Measurements from ENCODE around the gene LASP1NB.
A peak's percentile ranks its signal among the peaks of the same experiment; 100 is the strongest.

The LASP1NB gene

DNA sequence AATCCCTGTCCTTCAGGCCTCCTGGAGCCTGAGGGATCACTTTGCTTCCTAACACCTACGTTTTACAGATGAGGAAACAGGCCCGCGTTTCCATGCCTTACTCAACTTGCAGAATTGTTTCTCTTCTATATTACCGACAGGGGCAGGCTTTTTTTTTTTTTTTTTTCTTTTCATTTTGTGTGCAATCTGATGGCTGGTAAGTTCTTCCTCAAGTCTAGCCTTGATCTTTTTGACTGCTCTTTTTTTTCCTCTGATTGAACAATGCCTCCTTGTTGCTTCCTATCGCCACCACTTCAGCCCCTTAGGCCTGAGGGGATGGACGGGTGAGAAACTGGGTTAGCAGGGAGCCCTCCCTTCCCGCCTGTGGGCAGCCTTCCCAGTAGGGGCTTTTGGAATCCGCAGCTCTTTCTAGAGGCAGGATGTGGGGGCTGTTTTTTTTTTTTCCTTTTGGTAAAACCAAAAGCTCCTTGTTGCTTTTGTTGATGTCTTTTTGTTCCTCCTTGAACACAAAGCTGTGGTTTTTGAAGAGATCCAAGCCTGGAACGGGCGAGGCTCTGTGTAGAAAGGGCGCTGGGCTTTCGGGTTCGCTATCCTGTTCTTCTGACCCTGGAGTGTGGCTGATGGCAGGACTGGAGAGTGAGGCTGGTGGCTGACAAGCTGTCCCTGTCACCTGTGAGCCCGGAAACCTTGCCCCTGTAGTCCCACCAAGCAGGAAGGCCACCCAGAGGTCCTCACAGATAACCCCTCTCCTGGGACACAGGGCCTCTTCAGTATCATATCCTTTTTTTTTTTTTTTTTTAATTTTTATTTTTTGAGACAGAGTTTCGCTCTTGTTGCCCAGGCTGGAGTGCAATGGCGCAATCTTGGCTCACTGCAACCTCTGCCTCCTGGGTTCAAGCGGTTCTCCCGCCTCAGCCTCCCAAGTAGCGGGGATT lies 41.6 kb upstream of the LASP1NB start:
- peaks cover 61% of the 10 kb centered on the region for H3K79me2 ChIP-seq (ENCODE audit: control insufficient read depth, insufficient read depth, low read length)
- H3K36me3 ChIP-seq (ENCODE audit: control insufficient read depth, insufficient read depth, low read length), result peaks cover 2% of the 10 kb centered on the region
- peak overlapping the region; percentile 65 for H3K27ac ChIP-seq (ENCODE audit: low read depth, low read length)
- H3K4me3 ChIP-seq (ENCODE audit: low read length), result no peak overlapping the region
- H3K23ac ChIP-seq (ENCODE audit: low read length), result peak overlapping the region; percentile 29
- H3K9ac ChIP-seq (ENCODE audit: low read length), result peak overlapping the region; percentile 64
- H3K4me1 ChIP-seq (ENCODE audit: control insufficient read depth, low read depth, low read length), result peaks cover 26% of the 10 kb centered on the region
- WGBS (ENCODE audit: extremely low coverage, insufficient coverage, low lambda C conversion rate), result no CpG with 5 or more reads among the region's 19 CpGs
- H2BK120ac ChIP-seq (ENCODE audit: low read depth, low read length), result no peak overlapping the region
- no peak overlapping the region for H4K8ac ChIP-seq (ENCODE audit: low read depth, low read length)
- H3K4me2 ChIP-seq (ENCODE audit: low read length), result no peak overlapping the region
- H3K4ac ChIP-seq (ENCODE audit: low read depth, low read length), result peak overlapping the region; percentile 17
- H2BK15ac ChIP-seq (replicated peaks; ENCODE audit: low read depth), result no peak overlapping the region
- peak overlapping the region; percentile 70 for H2AK5ac ChIP-seq (ENCODE audit: low read length)
- no peaks in the 10 kb centered on the region for H3K27me3 ChIP-seq (ENCODE audit: insufficient read depth, low read length, poor library complexity)
- peaks cover 31% of the 10 kb centered on the region for H3K79me1 ChIP-seq (ENCODE audit: low read length)
- DNase-seq, result peak; percentile 89
- H2BK5ac ChIP-seq (ENCODE audit: low read length), result peak overlapping the region; percentile 54
- peak overlapping the region; percentile 75 for H3K56ac ChIP-seq (ENCODE audit: low read length)
- peak overlapping the region; percentile 51 for H3K18ac ChIP-seq (ENCODE audit: low read length)
- H4K5ac ChIP-seq (ENCODE audit: low read length), result no peak overlapping the region

DNA sequence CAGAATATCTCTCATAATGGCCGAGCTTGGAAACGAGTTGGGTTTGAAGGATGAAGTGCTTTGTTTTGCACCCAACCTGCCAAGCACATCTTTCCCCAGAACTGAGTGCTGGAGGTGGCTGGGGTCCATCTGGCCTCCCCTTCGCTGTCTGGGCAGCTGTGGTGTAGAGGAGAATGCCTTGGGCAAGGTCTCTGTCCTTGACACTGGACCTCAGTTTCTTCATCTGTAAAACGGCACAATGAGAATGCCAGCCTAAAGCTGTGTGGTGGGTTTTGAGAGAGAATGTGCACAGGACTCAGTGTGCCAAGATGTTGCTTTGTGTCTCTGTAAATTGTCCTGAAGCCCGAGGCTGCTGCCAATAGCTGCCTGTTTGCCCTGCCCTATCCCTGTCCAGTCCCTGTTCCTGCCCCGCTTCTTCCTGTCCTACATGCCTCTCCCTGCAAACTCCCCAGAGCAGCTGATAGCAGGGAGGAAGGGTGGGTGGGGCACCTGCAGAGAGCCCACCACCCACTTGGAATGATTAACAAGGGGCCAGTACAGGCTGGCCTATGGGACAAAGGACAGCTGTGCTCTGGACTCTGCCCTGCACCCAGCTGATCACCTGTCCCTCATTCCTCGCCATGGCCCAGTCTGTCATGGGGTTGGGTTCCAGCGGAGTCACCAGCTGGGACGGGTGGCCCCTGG lies 40.2 kb upstream of the LASP1NB start:
- H4K8ac ChIP-seq (ENCODE audit: low read depth, low read length), result no peak overlapping the region
- peak overlapping the region; percentile 51 for H3K56ac ChIP-seq (ENCODE audit: low read length)
- DNase-seq, result no peak
- H3K36me3 ChIP-seq (ENCODE audit: control insufficient read depth, insufficient read depth, low read length), result peaks cover 2% of the 10 kb centered on the region
- H2BK15ac ChIP-seq (replicated peaks; ENCODE audit: low read depth), result no peak overlapping the region
- no peak overlapping the region for H2BK120ac ChIP-seq (ENCODE audit: low read depth, low read length)
- no peak overlapping the region for H4K5ac ChIP-seq (ENCODE audit: low read length)
- H3K4me2 ChIP-seq (ENCODE audit: low read length), result no peak overlapping the region
- H3K79me2 ChIP-seq (ENCODE audit: control insufficient read depth, insufficient read depth, low read length), result peaks cover 60% of the 10 kb centered on the region
- H2BK5ac ChIP-seq (ENCODE audit: low read length), result no peak overlapping the region
- peak overlapping the region; percentile 17 for H3K4ac ChIP-seq (ENCODE audit: low read depth, low read length)
- no peak overlapping the region for H3K23ac ChIP-seq (ENCODE audit: low read length)
- H3K27me3 ChIP-seq (ENCODE audit: insufficient read depth, low read length, poor library complexity), result no peaks in the 10 kb centered on the region
- H3K9ac ChIP-seq (ENCODE audit: low read length), result no peak overlapping the region
- no peak overlapping the region for H3K18ac ChIP-seq (ENCODE audit: low read length)
- H3K79me1 ChIP-seq (ENCODE audit: low read length), result peaks cover 35% of the 10 kb centered on the region
- peak overlapping the region; percentile 9 for H3K27ac ChIP-seq (ENCODE audit: low read depth, low read length)
- peaks cover 23% of the 10 kb centered on the region for H3K4me1 ChIP-seq (ENCODE audit: control insufficient read depth, low read depth, low read length)
- H3K4me3 ChIP-seq (ENCODE audit: low read length), result no peak overlapping the region
- WGBS (ENCODE audit: extremely low coverage, insufficient coverage, low lambda C conversion rate), result no CpG with 5 or more reads among the region's 9 CpGs
- no peak overlapping the region for H2AK5ac ChIP-seq (ENCODE audit: low read length)

DNA sequence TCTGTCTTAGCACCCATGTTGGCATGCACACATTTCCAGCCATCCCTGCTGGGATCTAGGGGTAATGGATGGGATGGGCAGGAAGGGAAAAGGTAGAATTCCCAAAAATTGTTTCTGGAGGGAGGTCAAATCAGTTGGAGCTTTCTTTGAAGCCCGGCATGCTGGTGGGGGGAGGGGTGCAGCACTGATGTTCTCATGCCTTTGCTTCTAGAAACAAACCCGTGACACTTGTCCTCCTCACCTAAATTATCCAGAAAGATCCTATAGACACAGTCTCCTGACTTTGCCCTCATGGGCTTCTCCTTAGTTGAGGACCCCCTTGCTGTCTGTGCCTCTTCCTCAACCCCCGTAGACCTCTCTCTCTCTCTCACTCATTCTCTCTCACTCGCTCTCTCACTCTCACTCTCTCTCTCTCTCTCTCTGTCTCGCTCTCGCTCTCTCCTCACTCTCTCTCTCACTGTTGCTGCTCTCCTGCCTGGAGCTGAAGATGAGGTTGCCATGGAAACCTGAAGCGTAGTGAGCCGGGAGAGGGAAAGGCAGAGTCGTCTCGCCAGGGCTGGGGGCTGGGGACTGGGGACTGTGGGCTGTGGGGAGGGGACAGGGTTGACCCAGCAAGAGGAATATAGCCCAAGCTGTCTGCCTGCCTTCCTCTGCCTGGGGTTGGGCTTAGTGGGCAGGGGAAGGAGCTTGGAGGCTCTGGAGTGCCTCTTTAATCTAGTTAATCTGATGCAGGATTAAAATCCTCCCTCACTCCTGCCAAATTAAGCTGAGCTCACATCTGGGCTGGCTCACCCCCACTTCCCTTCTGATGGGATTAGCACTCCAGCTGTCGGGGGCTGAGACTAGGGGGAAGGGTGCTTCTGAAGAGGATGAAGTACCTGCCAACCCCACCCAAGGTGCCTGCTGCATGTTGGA lies 39.4 kb upstream of the LASP1NB start:
- H3K9ac ChIP-seq (ENCODE audit: low read length), result no peak overlapping the region
- peaks cover 20% of the 10 kb centered on the region for H3K4me1 ChIP-seq (ENCODE audit: control insufficient read depth, low read depth, low read length)
- peak; percentile 94 for DNase-seq
- no peak overlapping the region for H2BK120ac ChIP-seq (ENCODE audit: low read depth, low read length)
- H3K36me3 ChIP-seq (ENCODE audit: control insufficient read depth, insufficient read depth, low read length), result peaks cover 2% of the 10 kb centered on the region
- H3K56ac ChIP-seq (ENCODE audit: low read length), result peak overlapping the region; percentile 51
- H3K4me2 ChIP-seq (ENCODE audit: low read length), result no peak overlapping the region
- no peaks in the 10 kb centered on the region for H3K27me3 ChIP-seq (ENCODE audit: insufficient read depth, low read length, poor library complexity)
- H2BK5ac ChIP-seq (ENCODE audit: low read length), result no peak overlapping the region
- H4K8ac ChIP-seq (ENCODE audit: low read depth, low read length), result no peak overlapping the region
- H2AK5ac ChIP-seq (ENCODE audit: low read length), result no peak overlapping the region
- H3K4me3 ChIP-seq (ENCODE audit: low read length), result no peak overlapping the region
- peaks cover 53% of the 10 kb centered on the region for H3K79me2 ChIP-seq (ENCODE audit: control insufficient read depth, insufficient read depth, low read length)
- WGBS (ENCODE audit: extremely low coverage, insufficient coverage, low lambda C conversion rate), result 100% methylated on average over 3 of the region's 11 CpGs
- H3K4ac ChIP-seq (ENCODE audit: low read depth, low read length), result peak overlapping the region; percentile 17
- no peak overlapping the region for H3K23ac ChIP-seq (ENCODE audit: low read length)
- H4K5ac ChIP-seq (ENCODE audit: low read length), result no peak overlapping the region
- no peak overlapping the region for H2BK15ac ChIP-seq (replicated peaks; ENCODE audit: low read depth)
- peaks cover 32% of the 10 kb centered on the region for H3K79me1 ChIP-seq (ENCODE audit: low read length)
- H3K18ac ChIP-seq (ENCODE audit: low read length), result no peak overlapping the region
- H3K27ac ChIP-seq (ENCODE audit: low read depth, low read length), result peak overlapping the region; percentile 9

DNA sequence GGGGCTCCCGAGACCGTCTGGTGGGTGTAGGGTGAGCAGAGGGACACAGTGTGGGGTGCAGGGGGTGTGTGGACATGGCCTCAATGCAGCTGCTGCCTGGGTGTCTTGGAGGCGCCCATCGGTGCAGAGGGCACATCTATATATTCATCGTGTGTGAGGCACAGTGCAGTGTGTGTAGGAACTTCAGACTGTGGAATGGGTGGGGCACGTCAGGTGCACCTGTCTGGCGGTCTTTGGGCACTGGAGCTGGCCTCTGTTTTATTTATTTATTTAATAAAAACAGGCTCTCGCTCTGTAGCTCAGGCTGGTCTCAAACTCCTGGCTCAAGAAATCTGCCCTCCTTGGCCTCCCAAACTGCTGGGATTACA lies 38.8 kb upstream of the LASP1NB start:
- H2BK5ac ChIP-seq (ENCODE audit: low read length), result no peak overlapping the region
- no peak for DNase-seq
- peaks cover 29% of the 10 kb centered on the region for H3K79me1 ChIP-seq (ENCODE audit: low read length)
- peaks cover 2% of the 10 kb centered on the region for H3K36me3 ChIP-seq (ENCODE audit: control insufficient read depth, insufficient read depth, low read length)
- H3K18ac ChIP-seq (ENCODE audit: low read length), result no peak overlapping the region
- H3K4ac ChIP-seq (ENCODE audit: low read depth, low read length), result no peak overlapping the region
- no peak overlapping the region for H3K4me2 ChIP-seq (ENCODE audit: low read length)
- H4K8ac ChIP-seq (ENCODE audit: low read depth, low read length), result no peak overlapping the region
- H3K27me3 ChIP-seq (ENCODE audit: insufficient read depth, low read length, poor library complexity), result no peaks in the 10 kb centered on the region
- peaks cover 46% of the 10 kb centered on the region for H3K79me2 ChIP-seq (ENCODE audit: control insufficient read depth, insufficient read depth, low read length)
- H3K4me1 ChIP-seq (ENCODE audit: control insufficient read depth, low read depth, low read length), result peaks cover 18% of the 10 kb centered on the region
- H2BK120ac ChIP-seq (ENCODE audit: low read depth, low read length), result no peak overlapping the region
- no peak overlapping the region for H3K4me3 ChIP-seq (ENCODE audit: low read length)
- H2AK5ac ChIP-seq (ENCODE audit: low read length), result no peak overlapping the region
- no peak overlapping the region for H3K23ac ChIP-seq (ENCODE audit: low read length)
- H3K56ac ChIP-seq (ENCODE audit: low read length), result no peak overlapping the region
- H2BK15ac ChIP-seq (replicated peaks; ENCODE audit: low read depth), result no peak overlapping the region
- WGBS (ENCODE audit: extremely low coverage, insufficient coverage, low lambda C conversion rate), result no CpG with 5 or more reads among the region's 8 CpGs
- H4K5ac ChIP-seq (ENCODE audit: low read length), result no peak overlapping the region
- H3K9ac ChIP-seq (ENCODE audit: low read length), result no peak overlapping the region
- H3K27ac ChIP-seq (ENCODE audit: low read depth, low read length), result no peak overlapping the region

DNA sequence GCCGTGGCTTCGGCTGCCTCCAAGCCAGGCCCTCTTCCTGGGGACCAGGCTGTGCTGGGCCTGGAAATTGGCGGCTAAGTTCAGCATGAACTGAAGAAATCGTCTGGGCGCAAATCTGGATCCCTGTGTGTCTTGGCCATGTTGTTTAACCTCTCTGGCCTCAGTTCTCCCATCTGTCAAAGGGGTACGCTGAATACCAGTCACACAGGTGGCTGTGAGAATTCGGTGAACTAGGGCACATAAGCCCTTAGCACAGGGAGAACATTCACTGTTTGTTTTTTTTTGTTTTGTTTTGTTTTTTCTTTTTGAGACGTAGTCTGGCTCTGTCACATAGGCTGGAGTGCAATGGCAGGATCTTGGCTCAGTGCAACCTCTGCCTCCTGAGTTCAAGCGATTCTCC lies 36.6 kb upstream of the LASP1NB start:
- no peak overlapping the region for H2BK120ac ChIP-seq (ENCODE audit: low read depth, low read length)
- no peak overlapping the region for H3K56ac ChIP-seq (ENCODE audit: low read length)
- H4K8ac ChIP-seq (ENCODE audit: low read depth, low read length), result no peak overlapping the region
- no peak overlapping the region for H3K23ac ChIP-seq (ENCODE audit: low read length)
- no peak overlapping the region for H3K4me3 ChIP-seq (ENCODE audit: low read length)
- peaks cover 33% of the 10 kb centered on the region for H3K79me2 ChIP-seq (ENCODE audit: control insufficient read depth, insufficient read depth, low read length)
- peaks cover 26% of the 10 kb centered on the region for H3K79me1 ChIP-seq (ENCODE audit: low read length)
- H3K36me3 ChIP-seq (ENCODE audit: control insufficient read depth, insufficient read depth, low read length), result peaks cover 6% of the 10 kb centered on the region
- no peak overlapping the region for H4K5ac ChIP-seq (ENCODE audit: low read length)
- DNase-seq, result no peak
- no peak overlapping the region for H2AK5ac ChIP-seq (ENCODE audit: low read length)
- H3K4ac ChIP-seq (ENCODE audit: low read depth, low read length), result no peak overlapping the region
- H3K4me1 ChIP-seq (ENCODE audit: control insufficient read depth, low read depth, low read length), result peaks cover 14% of the 10 kb centered on the region
- no peaks in the 10 kb centered on the region for H3K27me3 ChIP-seq (ENCODE audit: insufficient read depth, low read length, poor library complexity)
- H3K9ac ChIP-seq (ENCODE audit: low read length), result no peak overlapping the region
- H3K27ac ChIP-seq (ENCODE audit: low read depth, low read length), result no peak overlapping the region
- no peak overlapping the region for H3K4me2 ChIP-seq (ENCODE audit: low read length)
- H2BK15ac ChIP-seq (replicated peaks; ENCODE audit: low read depth), result no peak overlapping the region
- no peak overlapping the region for H2BK5ac ChIP-seq (ENCODE audit: low read length)
- no CpG with 5 or more reads among the region's 9 CpGs for WGBS (ENCODE audit: extremely low coverage, insufficient coverage, low lambda C conversion rate)
- no peak overlapping the region for H3K18ac ChIP-seq (ENCODE audit: low read length)

Measured in mesendoderm (in vitro differentiated cells).